ENCODE measurements around the gene USP21.
A peak's percentile ranks its signal among the peaks of the same experiment; 100 is the strongest.

The USP21 gene

DNA sequence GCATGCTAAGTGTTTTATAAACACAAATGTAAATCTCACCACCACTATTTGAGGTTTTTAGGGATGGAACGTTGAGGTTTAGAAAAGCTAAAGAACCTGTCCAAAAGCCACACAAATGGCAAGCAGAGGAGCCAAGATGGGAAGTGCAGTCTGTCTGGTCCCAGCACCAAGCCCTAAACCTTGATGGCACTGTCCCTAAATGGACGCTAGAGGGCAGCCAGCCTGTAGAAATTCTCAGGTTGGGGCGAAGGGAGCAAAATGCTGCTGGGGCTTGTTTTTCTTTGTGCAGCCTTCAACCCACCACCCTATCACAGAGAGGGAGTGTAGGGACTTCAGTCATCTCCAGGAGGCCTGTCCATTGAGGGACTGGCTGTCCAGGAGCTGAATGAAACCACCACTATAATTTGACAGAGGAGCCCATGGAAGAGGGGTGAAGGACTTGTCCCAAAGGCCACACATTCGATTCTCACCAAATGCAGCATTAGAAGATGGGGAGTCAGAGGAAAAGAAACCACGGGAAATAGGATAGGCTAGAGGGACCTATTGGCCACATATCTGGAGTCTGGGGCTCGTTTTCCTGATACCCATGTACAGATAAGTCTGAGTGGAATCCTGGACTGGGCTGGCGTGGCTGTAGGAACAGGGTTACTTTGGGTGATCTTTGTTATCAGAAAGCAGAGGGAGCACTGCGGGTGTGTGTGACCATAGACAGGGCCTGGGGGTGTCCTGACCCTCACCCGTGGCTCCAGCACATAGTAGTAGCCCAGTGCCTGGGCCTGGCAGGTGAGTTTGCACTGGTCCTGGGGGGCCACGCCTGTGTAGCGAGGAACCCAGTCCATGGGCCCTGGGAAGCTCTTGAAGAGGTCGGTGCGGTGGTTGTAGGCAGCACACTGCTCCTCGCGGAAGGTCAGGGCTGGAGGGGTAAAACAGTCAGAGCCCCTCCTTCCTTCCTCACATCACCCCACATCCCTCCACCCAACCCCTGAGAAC is 33.5 kb downstream of the USP21 start:
- no peak overlapping the region for H3K27ac ChIP-seq (ENCODE audit: low read depth, low read length, poor library complexity, severe bottlenecking)
- H3K36me3 ChIP-seq (ENCODE audit: insufficient read depth, low read length): no peaks in the 10 kb centered on the region
- H3K9me3 ChIP-seq (ENCODE audit: low read length): no peaks in the 10 kb centered on the region
- no peak overlapping the region for H3K4me2 ChIP-seq (ENCODE audit: low read length)
- H3K79me2 ChIP-seq (ENCODE audit: insufficient read depth, low read length): no peaks in the 10 kb centered on the region
- TF ChIP-seq, protein P1, sequence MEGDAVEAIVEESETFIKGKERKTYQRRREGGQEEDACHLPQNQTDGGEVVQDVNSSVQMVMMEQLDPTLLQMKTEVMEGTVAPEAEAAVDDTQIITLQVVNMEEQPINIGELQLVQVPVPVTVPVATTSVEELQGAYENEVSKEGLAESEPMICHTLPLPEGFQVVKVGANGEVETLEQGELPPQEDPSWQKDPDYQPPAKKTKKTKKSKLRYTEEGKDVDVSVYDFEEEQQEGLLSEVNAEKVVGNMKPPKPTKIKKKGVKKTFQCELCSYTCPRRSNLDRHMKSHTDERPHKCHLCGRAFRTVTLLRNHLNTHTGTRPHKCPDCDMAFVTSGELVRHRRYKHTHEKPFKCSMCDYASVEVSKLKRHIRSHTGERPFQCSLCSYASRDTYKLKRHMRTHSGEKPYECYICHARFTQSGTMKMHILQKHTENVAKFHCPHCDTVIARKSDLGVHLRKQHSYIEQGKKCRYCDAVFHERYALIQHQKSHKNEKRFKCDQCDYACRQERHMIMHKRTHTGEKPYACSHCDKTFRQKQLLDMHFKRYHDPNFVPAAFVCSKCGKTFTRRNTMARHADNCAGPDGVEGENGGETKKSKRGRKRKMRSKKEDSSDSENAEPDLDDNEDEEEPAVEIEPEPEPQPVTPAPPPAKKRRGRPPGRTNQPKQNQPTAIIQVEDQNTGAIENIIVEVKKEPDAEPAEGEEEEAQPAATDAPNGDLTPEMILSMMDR (IDR thresholded peaks at IDR 0.05; ENCODE audit: low read length): peak; percentile 95
- TF ChIP-seq EZH2 (IDR thresholded peaks at IDR 0.05; ENCODE audit: borderline replicate concordance, low read length): no peak
- H3F3A ChIP-seq (ENCODE audit: insufficient read depth, low read length): no peaks in the 10 kb centered on the region
- peaks cover 5% of the 10 kb centered on the region for H3K4me1 ChIP-seq (ENCODE audit: insufficient read depth, low read length, severe bottlenecking)
- no peak overlapping the region for H3K9ac ChIP-seq (ENCODE audit: low read length)
- H2AFZ ChIP-seq (ENCODE audit: low read length): no peak overlapping the region
- no peaks in the 10 kb centered on the region for H3K27me3 ChIP-seq (ENCODE audit: insufficient read depth, low read length)
- H4K20me1 ChIP-seq (ENCODE audit: insufficient read depth, low read length): no peaks in the 10 kb centered on the region
- no peaks in the 10 kb centered on the region for H3K9me2 ChIP-seq (ENCODE audit: low read depth, low read length)
- no peak overlapping the region for H3K4me3 ChIP-seq (ENCODE audit: low read depth, low read length, poor library complexity, severe bottlenecking)

DNA sequence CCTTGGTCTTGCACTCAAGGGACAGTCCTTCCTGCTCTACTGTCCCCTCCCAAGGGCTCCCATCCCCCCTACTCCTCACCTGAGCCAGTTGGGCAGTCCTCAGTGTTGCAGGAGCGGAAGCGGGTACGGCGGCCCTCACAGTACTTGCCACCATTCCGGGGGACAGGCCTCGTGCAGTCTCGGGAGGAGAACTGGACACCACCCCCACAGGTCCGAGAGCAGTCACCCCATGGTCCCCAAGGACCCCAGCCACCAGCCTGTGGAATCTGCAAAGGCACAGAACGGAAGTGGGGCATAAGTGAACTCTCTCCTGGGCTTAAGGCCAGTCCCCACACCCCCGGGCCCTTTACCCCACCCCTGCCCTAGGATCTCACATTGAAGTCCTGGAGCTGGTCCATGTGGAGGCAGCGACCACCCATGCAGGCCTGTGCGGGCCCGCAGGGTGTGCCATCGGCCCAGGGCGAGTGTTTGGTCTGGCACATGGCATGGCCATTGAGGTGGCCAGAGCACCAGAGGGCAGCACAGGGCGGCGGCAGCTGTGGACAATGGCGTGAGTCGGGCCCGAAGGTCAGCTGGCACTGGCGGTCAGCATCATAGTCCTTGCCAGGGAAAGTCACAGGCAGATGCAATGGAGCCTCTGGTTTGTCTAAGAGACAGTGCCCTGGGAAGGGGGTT is 34.4 kb downstream of the USP21 start:
- Histone ChIP-seq H3K36me3 (ENCODE audit: insufficient read depth, low read length) (no peaks in the 10 kb centered on the region), H3K27ac (ENCODE audit: low read depth, low read length, poor library complexity, severe bottlenecking) (no peak overlapping the region), H3K79me2 (ENCODE audit: insufficient read depth, low read length) (no peaks in the 10 kb centered on the region), H3K4me2 (ENCODE audit: low read length) (no peak overlapping the region), H2AFZ (ENCODE audit: low read length) (no peak overlapping the region), H3K9ac (ENCODE audit: low read length) (no peak overlapping the region), H3F3A (ENCODE audit: insufficient read depth, low read length) (no peaks in the 10 kb centered on the region), H3K9me3 (ENCODE audit: low read length) (no peaks in the 10 kb centered on the region), H3K27me3 (ENCODE audit: insufficient read depth, low read length) (no peaks in the 10 kb centered on the region), H3K4me3 (ENCODE audit: low read depth, low read length, poor library complexity, severe bottlenecking) (no peak overlapping the region), H3K4me1 (ENCODE audit: insufficient read depth, low read length, severe bottlenecking) (peaks cover 5% of the 10 kb centered on the region), H4K20me1 (ENCODE audit: insufficient read depth, low read length) (no peaks in the 10 kb centered on the region), H3K9me2 (ENCODE audit: low read depth, low read length) (no peaks in the 10 kb centered on the region)
- no peak for TF ChIP-seq EZH2 (IDR thresholded peaks at IDR 0.05; ENCODE audit: borderline replicate concordance, low read length)
- TF ChIP-seq, protein P1 (IDR thresholded peaks at IDR 0.05; ENCODE audit: low read length): no peak

DNA sequence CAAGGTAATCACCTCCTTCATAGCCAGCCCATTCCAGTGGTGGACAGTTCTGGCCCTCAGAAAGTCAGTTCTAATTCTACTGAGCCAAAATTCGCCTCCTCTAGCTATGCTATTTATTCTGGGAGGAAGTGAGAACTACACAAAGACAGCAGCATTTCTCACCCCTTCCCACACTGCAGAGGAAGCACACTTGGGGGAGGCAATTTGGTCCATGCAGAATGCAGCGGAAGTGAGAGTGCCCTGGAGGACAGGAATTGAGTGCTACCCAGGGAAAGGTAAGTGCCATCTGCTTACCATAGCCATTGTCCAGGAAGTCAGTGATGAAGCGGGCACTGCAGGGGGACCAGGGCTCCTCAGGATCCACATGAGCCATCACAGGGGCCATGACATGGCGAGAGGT is 35.9 kb downstream of the USP21 start:
- H3K4me3 ChIP-seq (ENCODE audit: low read depth, low read length, poor library complexity, severe bottlenecking): no peak overlapping the region
- TF ChIP-seq EZH2 (IDR thresholded peaks at IDR 0.05; ENCODE audit: borderline replicate concordance, low read length): no peak
- TF ChIP-seq, protein P1 (IDR thresholded peaks at IDR 0.05; ENCODE audit: low read length): no peak
- H3F3A ChIP-seq (ENCODE audit: insufficient read depth, low read length): no peaks in the 10 kb centered on the region
- H3K9ac ChIP-seq (ENCODE audit: low read length): no peak overlapping the region
- no peak overlapping the region for H2AFZ ChIP-seq (ENCODE audit: low read length)
- no peaks in the 10 kb centered on the region for H3K9me3 ChIP-seq (ENCODE audit: low read length)
- H3K27me3 ChIP-seq (ENCODE audit: insufficient read depth, low read length): no peaks in the 10 kb centered on the region
- H3K4me1 ChIP-seq (ENCODE audit: insufficient read depth, low read length, severe bottlenecking): peaks cover 5% of the 10 kb centered on the region
- no peak overlapping the region for H3K4me2 ChIP-seq (ENCODE audit: low read length)
- no peak overlapping the region for H3K27ac ChIP-seq (ENCODE audit: low read depth, low read length, poor library complexity, severe bottlenecking)
- H4K20me1 ChIP-seq (ENCODE audit: insufficient read depth, low read length): no peaks in the 10 kb centered on the region
- no peaks in the 10 kb centered on the region for H3K79me2 ChIP-seq (ENCODE audit: insufficient read depth, low read length)
- no peaks in the 10 kb centered on the region for H3K9me2 ChIP-seq (ENCODE audit: low read depth, low read length)
- no peaks in the 10 kb centered on the region for H3K36me3 ChIP-seq (ENCODE audit: insufficient read depth, low read length)

All from OCI-LY1 (cell line).